Osteoblast (primary cell): ENCODE data around the gene ITPR1. TPM values are rescaled to one million over a fixed set of nuclear protein-coding genes. Genes with fewer than 3 reads are reported as not detected.

Source experiments
- DNase-seq: peaks from one replicate; pipeline ENCODE4 v3.0.0; 2011; ENCODE audit warnings: low spot score, mixed read lengths; ENCODE audit not compliant: insufficient read length; ENCODE audit errors: missing footprints
- H2AFZ ChIP-seq: 2 replicates; pipeline ENCODE4 v1.6.0; 2011; ENCODE audit warnings: mild to moderate bottlenecking, low read length
- H3K27ac ChIP-seq: 2 replicates; pipeline ENCODE4 v1.5.1; 2011; ENCODE audit warnings: mild to moderate bottlenecking, low read depth, low read length, moderate library complexity
- H3K27me3 ChIP-seq: 2 replicates; pipeline ENCODE4 v1.6.0; 2012; ENCODE audit warnings: mild to moderate bottlenecking, control low read depth, inconsistent platforms, low read length, moderate library complexity; ENCODE audit not compliant: insufficient read depth
- H3K36me3 ChIP-seq: 2 replicates; pipeline ENCODE4 v1.5.1; 2011; ENCODE audit warnings: mild to moderate bottlenecking, low read length, control low read depth, moderate library complexity; ENCODE audit not compliant: insufficient read depth
- H3K4me1 ChIP-seq: 2 replicates; pipeline ENCODE4 v1.5.1; 2011; ENCODE audit warnings: mild to moderate bottlenecking, low read length, control low read depth, moderate library complexity; ENCODE audit not compliant: insufficient read depth
- H3K4me2 ChIP-seq: 2 replicates; pipeline ENCODE4 v1.6.0; 2011; ENCODE audit warnings: mild to moderate bottlenecking, low read length; ENCODE audit not compliant: insufficient read depth
- H3K4me3 ChIP-seq: fragments of 200-600 bp; sonication (generic); 3 replicates; pipeline ENCODE4 v1.5.1; 2012; ENCODE audit warnings: mild to moderate bottlenecking, low read length, inconsistent platforms; ENCODE audit not compliant: insufficient read depth
- H3K79me2 ChIP-seq: 2 replicates; pipeline ENCODE4 v1.6.0; 2012; ENCODE audit warnings: mild to moderate bottlenecking, low read length, control low read depth, inconsistent platforms; ENCODE audit not compliant: insufficient read depth
- H3K9me3 ChIP-seq: 2 replicates; pipeline ENCODE4 v1.5.1; 2011; ENCODE audit warnings: low read depth, low read length, control low read depth
- H4K20me1 ChIP-seq: 2 replicates; pipeline ENCODE4 v1.6.0; 2012; ENCODE audit warnings: mild to moderate bottlenecking, low read length, control low read depth; ENCODE audit not compliant: insufficient read depth
- CTCF ChIP-seq: IDR thresholded peaks from 2 replicates; pipeline ENCODE4 v1.5.1; 2011; ENCODE audit warnings: mild to moderate bottlenecking, low read depth, low read length, moderate library complexity; ENCODE audit errors: extremely low read depth
- total RNA-seq: library from RNA; depleted of rRNA; stranded (reverse); fragments of >200 nt; gene quantifications from 2 replicates; pipeline ENCODE4 v1.2.3, GENCODE V29; 2012

The ITPR1 gene
- total RNA-seq, 1 donor: 16.6 TPM

- H3K27ac ChIP-seq: no peak overlapping the region
- no peak for TF ChIP-seq CTCF
- H4K20me1 ChIP-seq: no peaks in the 10 kb centered on the region
- no peaks in the 10 kb centered on the region for H3K4me1 ChIP-seq
- H3K4me3 ChIP-seq: no peak overlapping the region
- H3K79me2 ChIP-seq: no peaks in the 10 kb centered on the region
- H3K27me3 ChIP-seq: no peaks in the 10 kb centered on the region
- no peaks in the 10 kb centered on the region for H3K36me3 ChIP-seq
- no peak for DNase-seq
- H3K4me2 ChIP-seq: no peak overlapping the region
- no peak overlapping the region for H2AFZ ChIP-seq
- H3K9me3 ChIP-seq: no peaks in the 10 kb centered on the region
Observed at GRCh38 chr3:4778119-4778518, 285.0 kb downstream of the ITPR1 start.

GRCh38 chr3:4778740-4779139, 285.6 kb downstream of the ITPR1 start:
- Histone ChIP-seq H3K79me2 (no peaks in the 10 kb centered on the region), H3K4me2 (no peak overlapping the region), H3K36me3 (no peaks in the 10 kb centered on the region), H3K9me3 (no peaks in the 10 kb centered on the region), H3K27me3 (no peaks in the 10 kb centered on the region), H3K4me1 (no peaks in the 10 kb centered on the region), H4K20me1 (no peaks in the 10 kb centered on the region), H3K27ac (no peak overlapping the region), H2AFZ (no peak overlapping the region), H3K4me3 (no peak overlapping the region)
- no peak for DNase-seq
- no peak for TF ChIP-seq CTCF

GRCh38 chr3:4780545-4780957, 287.4 kb downstream of the ITPR1 start:
- no peak overlapping the region for H3K4me3 ChIP-seq
- H2AFZ ChIP-seq: no peak overlapping the region
- no peaks in the 10 kb centered on the region for H3K36me3 ChIP-seq
- no peaks in the 10 kb centered on the region for H3K9me3 ChIP-seq
- no peak for DNase-seq
- H3K4me1 ChIP-seq: no peaks in the 10 kb centered on the region
- TF ChIP-seq CTCF: no peak
- no peaks in the 10 kb centered on the region for H3K79me2 ChIP-seq
- no peaks in the 10 kb centered on the region for H3K27me3 ChIP-seq
- no peaks in the 10 kb centered on the region for H4K20me1 ChIP-seq
- H3K27ac ChIP-seq: no peak overlapping the region
- H3K4me2 ChIP-seq: no peak overlapping the region

GRCh38 chr3:4782095-4782494, 288.9 kb downstream of the ITPR1 start:
- no peak for TF ChIP-seq CTCF
- no peak for DNase-seq
- H4K20me1 ChIP-seq: no peaks in the 10 kb centered on the region
- no peaks in the 10 kb centered on the region for H3K27me3 ChIP-seq
- H3K27ac ChIP-seq: no peak overlapping the region
- no peak overlapping the region for H2AFZ ChIP-seq
- H3K79me2 ChIP-seq: no peaks in the 10 kb centered on the region
- H3K4me2 ChIP-seq: no peak overlapping the region
- H3K4me3 ChIP-seq: no peak overlapping the region
- H3K4me1 ChIP-seq: no peaks in the 10 kb centered on the region
- no peaks in the 10 kb centered on the region for H3K9me3 ChIP-seq
- H3K36me3 ChIP-seq: no peaks in the 10 kb centered on the region
